ENCODE data around the gene SUSD1.

- TF ChIP-seq CTCF (IDR thresholded peaks at IDR 0.05): no peak
- no peak for TF ChIP-seq POLR2A (IDR thresholded peaks at IDR 0.05)
Observed at GRCh38 chr9:112166176-112167140, 8.6 kb downstream of the SUSD1 start.

All from ovary (tissue), 3 donors.